Kidney (tissue), 14 donors: Measurements from ENCODE around the gene NPAS1. TPM values are rescaled to one million over a fixed set of nuclear protein-coding genes. Genes with fewer than 3 reads are reported as not detected.
"Not testable (repeated sequence)": the region's sequence is repeated elsewhere in the genome, so short reads cannot be mapped to it uniquely, and the experiment has no call there.

Experiments
- DNase-seq, 5 donors: peaks; one replicate each; pipeline ENCODE4 v3.0.0-alpha.2; 2013 to 2020
- FAIRE-seq: peaks from 2 replicates; lab custom pipeline; 2012; peaks lifted over from hg19 to GRCh38; lab: Jason Lieb, UNC
- H3K27ac ChIP-seq, 2 donors: one replicate each; pipeline ENCODE4 v1.7.0; 2013; ENCODE audit warnings: low read depth in 2 of 2, low read length in 2 of 2, inconsistent platforms in 1 of 2
- H3K27me3 ChIP-seq: one replicate; pipeline ENCODE4 v1.7.1; 2013; ENCODE audit warnings: low read length, inconsistent platforms; ENCODE audit not compliant: control insufficient read depth, insufficient read depth
- H3K36me3 ChIP-seq, 3 donors: one replicate each; pipeline versions ENCODE4 v1.7.0 to v1.7.1; 2013; ENCODE audit warnings: low read length in 3 of 3, control low read depth in 1 of 3, inconsistent platforms in 1 of 3; ENCODE audit not compliant: insufficient read depth in 3 of 3, control insufficient read depth in 2 of 3
- H3K4me1 ChIP-seq, 3 donors: one replicate each; pipeline versions ENCODE4 v1.7.0 to v1.7.1; 2013; ENCODE audit warnings: low read length in 3 of 3, inconsistent platforms in 1 of 3, low read depth in 1 of 3; ENCODE audit not compliant: control insufficient read depth in 2 of 3, insufficient read depth in 2 of 3
- H3K4me3 ChIP-seq, 3 donors: one replicate each; pipeline versions ENCODE4 v1.7.0 to v1.8.1; 2013; ENCODE audit warnings: low read length in 3 of 3, control low read depth in 1 of 3, inconsistent platforms in 1 of 3
- H3K9ac ChIP-seq, 3 donors: one replicate each; pipeline versions ENCODE4 v1.7.0 to v1.7.1; 2013; ENCODE audit warnings: low read length in 3 of 3, control low read depth in 1 of 3, inconsistent platforms in 1 of 3
- H3K9me3 ChIP-seq, 3 donors: one replicate each; pipeline versions ENCODE4 v1.7.0 to v1.7.1; 2013; ENCODE audit warnings: low read length in 3 of 3, control low read depth in 1 of 3, inconsistent platforms in 1 of 3; ENCODE audit not compliant: control insufficient read depth in 2 of 3, insufficient read depth in 1 of 3
- intact Hi-C: fragments of 100-400 bp; cut with DNase I; formaldehyde crosslinking; loops from one replicate; pipeline ENCODE4 v1.11.1; 2022
- polyA plus RNA-seq: library from polyadenylated mRNA; stranded (reverse); fragments of 350-450 nt; fragmentation: Illumina TruSeq; extraction: RNeasy Lipid Tissue Mini Kit (QIAGEN cat#74804); gene quantifications from one replicate; pipeline ENCODE4 v1.2.3, GENCODE V29; 2014; ENCODE audit warnings: low read depth, low replicate concordance; ENCODE audit not compliant: insufficient read depth
- total RNA-seq: library from RNA; stranded (reverse); fragmentation: NEBNext Ultra II Directional; extraction: Animal tissue kit (Norgen Biotek cat#: 25700); gene quantifications from one replicate; pipeline ENCODE4 v1.2.1, GENCODE V29; 2021
- TF ChIP-seq, protein P1 (sequence below): IDR thresholded peaks from 3 replicates; pipeline ENCODE4 v1.5.1; 2012; ENCODE audit warnings: mild to moderate bottlenecking, moderate library complexity, borderline replicate concordance; ENCODE audit not compliant: insufficient read depth; ENCODE audit errors: extremely low read depth
- donor health status: control.
- donor health status: control.
- donor health status: control.
- donor health status: control.
- donor health status: control.
- donor health status: DM: yes; HTN: yes; CAD: no.
- donor health status: Normal renal cell carcinoma (clear cell type).

Gene NPAS1
- total and polyA plus RNA-seq, 2 donors from 2014 or later = 0.38 to 1.7 TPM

DNA sequence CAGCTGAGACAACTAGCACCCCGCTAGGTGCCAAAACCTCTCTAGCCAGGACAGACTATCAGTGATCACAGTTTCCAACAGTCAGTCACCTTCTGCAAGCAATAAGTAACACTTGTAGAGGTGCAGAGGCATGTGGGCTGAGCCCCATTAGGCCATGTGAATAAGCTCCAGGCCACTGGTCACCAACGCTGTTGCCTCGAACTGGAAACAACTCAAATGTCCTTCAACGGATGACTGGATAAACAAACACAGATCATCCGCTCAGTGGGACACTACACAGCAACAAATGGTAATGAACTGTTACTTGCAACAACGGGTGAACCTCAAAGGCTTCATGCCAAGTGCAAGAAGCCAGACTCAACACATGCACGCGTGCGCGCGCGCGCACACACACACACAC lies 56.3 kb downstream of the NPAS1 start:
- TF ChIP-seq, protein P1, sequence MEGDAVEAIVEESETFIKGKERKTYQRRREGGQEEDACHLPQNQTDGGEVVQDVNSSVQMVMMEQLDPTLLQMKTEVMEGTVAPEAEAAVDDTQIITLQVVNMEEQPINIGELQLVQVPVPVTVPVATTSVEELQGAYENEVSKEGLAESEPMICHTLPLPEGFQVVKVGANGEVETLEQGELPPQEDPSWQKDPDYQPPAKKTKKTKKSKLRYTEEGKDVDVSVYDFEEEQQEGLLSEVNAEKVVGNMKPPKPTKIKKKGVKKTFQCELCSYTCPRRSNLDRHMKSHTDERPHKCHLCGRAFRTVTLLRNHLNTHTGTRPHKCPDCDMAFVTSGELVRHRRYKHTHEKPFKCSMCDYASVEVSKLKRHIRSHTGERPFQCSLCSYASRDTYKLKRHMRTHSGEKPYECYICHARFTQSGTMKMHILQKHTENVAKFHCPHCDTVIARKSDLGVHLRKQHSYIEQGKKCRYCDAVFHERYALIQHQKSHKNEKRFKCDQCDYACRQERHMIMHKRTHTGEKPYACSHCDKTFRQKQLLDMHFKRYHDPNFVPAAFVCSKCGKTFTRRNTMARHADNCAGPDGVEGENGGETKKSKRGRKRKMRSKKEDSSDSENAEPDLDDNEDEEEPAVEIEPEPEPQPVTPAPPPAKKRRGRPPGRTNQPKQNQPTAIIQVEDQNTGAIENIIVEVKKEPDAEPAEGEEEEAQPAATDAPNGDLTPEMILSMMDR = no peak
- intact Hi-C loops = no loop called here
- Histone ChIP-seq H3K9ac (no peak overlapping the region), H3K4me1 (peaks cover 0 to 5% (median 0%) of the 10 kb centered on the region in 3 donors), H3K36me3 (peaks cover 0 to 19% (median 19%) of the 10 kb centered on the region in 3 donors), H3K9me3 (no peaks in the 10 kb centered on the region), H3K27ac (no peak overlapping the region), H3K27me3 (no peaks in the 10 kb centered on the region), H3K4me3 (no peak overlapping the region)
- FAIRE-seq (no peak), DNase-seq (peak in 4 of 5 donors; percentile 73 to 92 (median 88))

DNA sequence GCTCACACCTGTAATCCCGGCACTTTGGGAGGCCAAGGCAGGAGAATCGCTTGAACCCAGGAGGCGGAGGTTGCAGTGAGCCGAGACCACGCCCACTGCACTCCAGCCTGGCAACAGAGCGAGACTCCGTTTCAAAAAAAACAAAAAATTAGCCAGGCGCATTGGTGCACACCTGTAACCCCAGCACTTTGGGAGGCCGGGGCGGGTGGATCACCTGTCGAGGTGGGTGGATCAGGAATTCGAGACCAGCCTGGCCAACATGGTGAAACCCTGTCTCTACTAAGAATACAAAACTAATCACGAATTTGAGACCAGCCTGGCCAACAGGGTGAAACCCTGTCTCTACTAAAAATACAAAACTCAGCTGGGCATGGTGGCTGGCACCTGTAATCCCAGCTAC lies 58.7 kb downstream of the NPAS1 start:
- H3K9me3 ChIP-seq, FAIRE-seq, DNase-seq, H3K4me3 ChIP-seq, H3K27me3 ChIP-seq, H3K4me1 ChIP-seq, H3K27ac ChIP-seq, H3K9ac ChIP-seq, intact Hi-C loops: not testable (repeated sequence)
- peaks cover 4 to 29% (median 25%) of the 10 kb centered on the region in 3 donors for H3K36me3 ChIP-seq

DNA sequence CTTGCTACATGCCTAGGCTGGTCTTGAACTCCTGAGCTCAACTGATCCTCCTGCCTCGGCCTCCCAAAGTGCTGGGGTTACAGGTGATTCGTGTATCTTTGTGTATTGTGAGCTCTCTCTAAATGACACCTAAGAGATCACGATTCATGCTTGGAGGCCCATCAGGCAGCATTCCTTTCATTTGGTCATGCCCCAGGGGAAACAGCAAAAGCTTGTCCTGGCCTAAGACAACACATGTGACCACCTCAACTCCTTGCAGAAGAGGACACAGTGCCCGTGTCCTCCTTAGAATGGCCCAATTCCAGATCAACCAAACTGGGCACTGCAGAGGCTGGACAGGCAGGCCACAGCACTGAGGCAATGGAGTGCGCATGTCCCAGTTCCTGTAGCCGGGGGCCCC lies 61.5 kb downstream of the NPAS1 start:
- Histone ChIP-seq H3K4me3 (no peak overlapping the region), H3K9me3 (no peaks in the 10 kb centered on the region), H3K27ac (no peak overlapping the region), H3K27me3 (no peaks in the 10 kb centered on the region), H3K9ac (no peak overlapping the region), H3K4me1 (peaks cover 0 to 1% (median 0%) of the 10 kb centered on the region in 3 donors), H3K36me3 (peaks cover 9 to 47% (median 36%) of the 10 kb centered on the region in 3 donors)
- no peak for FAIRE-seq
- no peak for DNase-seq
- TF ChIP-seq, protein P1 = no peak
- intact Hi-C loops = loop anchor here (5.0 kb wide), 1 partner anchor 41 kb away; no protein-coding TSS in a partner anchor

DNA sequence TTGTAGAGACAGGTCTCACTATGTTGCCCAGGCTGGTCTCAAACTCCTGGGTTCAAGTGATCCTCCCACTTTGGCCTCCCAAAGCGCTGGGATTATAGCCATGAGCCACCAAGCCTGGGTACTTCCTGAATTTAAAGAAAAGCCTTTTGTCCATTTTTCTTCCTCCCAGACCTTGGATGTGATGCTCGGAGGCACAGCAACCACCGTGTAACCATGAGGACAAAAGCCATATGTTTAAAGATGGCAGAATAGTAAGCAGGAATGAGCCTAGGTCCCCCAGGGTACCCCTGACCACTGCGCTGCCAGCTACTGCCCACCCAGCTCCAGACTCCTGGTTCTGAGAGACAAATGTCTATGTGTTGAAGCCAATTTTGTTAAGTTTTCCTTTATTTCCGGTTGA lies 62.9 kb downstream of the NPAS1 start:
- TF ChIP-seq, protein P1 = no peak
- intact Hi-C loops = loop anchor here (5.0 kb wide), 1 partner anchor 40 kb away; no protein-coding TSS in a partner anchor
- no peak overlapping the region for H3K4me3 ChIP-seq
- DNase-seq (no peak), FAIRE-seq (no peak)
- H3K9ac ChIP-seq = no peak overlapping the region
- no peaks in the 10 kb centered on the region for H3K27me3 ChIP-seq
- H3K4me1 ChIP-seq = no peaks in the 10 kb centered on the region
- H3K27ac ChIP-seq = no peak overlapping the region
- no peaks in the 10 kb centered on the region for H3K9me3 ChIP-seq
- H3K36me3 ChIP-seq = peaks cover 9 to 54% (median 37%) of the 10 kb centered on the region in 3 donors
